Calu3 (cell line): Measurements from ENCODE around the gene GARIN1A. TPM values are rescaled to one million over a fixed set of nuclear protein-coding genes. Genes with fewer than 3 reads are reported as not detected.

Experiments
- BruUV-seq: library from RNA; stranded (reverse); fragments of 400-500 nt; replicated peaks from 2 replicates; lab custom pipeline; 2021; lab: Mats Ljungman, UMichigan
- CTCF ChIA-PET: fragments of 300-600 bp; sonication (Branson Sonifier 250); formaldehyde crosslinking; loops from one replicate; lab custom pipeline; 2022; ENCODE audit warnings: antibody characterized with exemption; lab: Charles Lee
- DNase-seq: peaks from one replicate; pipeline ENCODE4 v3.0.0; 2022
- H3K27ac Mint-ChIP-seq: one replicate; pipeline ENCODE4 v1.8.0; 2022; ENCODE audit warnings: mixed read lengths; ENCODE audit not compliant: unreplicated experiment
- H3K27me3 Mint-ChIP-seq: one replicate; pipeline ENCODE4 v1.8.0; 2022; ENCODE audit warnings: mixed read lengths; ENCODE audit not compliant: unreplicated experiment
- H3K36me3 Mint-ChIP-seq: one replicate; pipeline ENCODE4 v1.8.0; 2022; ENCODE audit warnings: mild to moderate bottlenecking, moderate library complexity, mixed read lengths; ENCODE audit not compliant: insufficient read depth, unreplicated experiment
- H3K4me1 Mint-ChIP-seq: one replicate; pipeline ENCODE4 v1.8.0; 2022; ENCODE audit warnings: mild to moderate bottlenecking, low read depth, mixed read lengths; ENCODE audit not compliant: unreplicated experiment
- H3K4me3 Mint-ChIP-seq: one replicate; pipeline ENCODE4 v1.8.0; 2022; ENCODE audit warnings: mild to moderate bottlenecking, low read depth, moderate library complexity, mixed read lengths; ENCODE audit not compliant: unreplicated experiment
- H3K9me3 Mint-ChIP-seq: one replicate; pipeline ENCODE4 v1.8.0; 2022; ENCODE audit warnings: low read depth, mixed read lengths; ENCODE audit not compliant: unreplicated experiment
- CTCF ChIP-seq: fragments of 200-600 bp; IDR thresholded peaks from one replicate; pipeline ENCODE4 v1.8.0; 2022; ENCODE audit warnings: antibody characterized with exemption; ENCODE audit not compliant: unreplicated experiment
- intact Hi-C: fragments of 100-400 bp; cut with micrococcal nuclease; formaldehyde crosslinking; loops from one replicate; pipeline ENCODE4 v1.10.0; 2022; ENCODE audit not compliant: unreplicated experiment
- total RNA-seq: library from RNA; stranded (reverse); gene quantifications from 2 replicates; pipeline ENCODE4 v1.2.3, GENCODE V29; 2022

Gene GARIN1A
- total RNA-seq, 1 experiment from 2014 or later, result 7.3 TPM

GRCh38 chr7:128713794-128714193, 41.7 kb downstream of the GARIN1A start:
- Mint-ChIP-seq H3K27me3 (peaks cover 22% of the 10 kb centered on the region), H3K9me3 (peaks cover 2% of the 10 kb centered on the region), H3K36me3 (no peaks in the 10 kb centered on the region), H3K4me1 (no peaks in the 10 kb centered on the region), H3K4me3 (no peak overlapping the region), H3K27ac (no peak overlapping the region)
- CTCF ChIA-PET, result interaction anchor here (0.6 kb wide), 1 partner anchor 339 kb away, joined by 4 read pairs; no protein-coding TSS in a partner anchor
- no peak for TF ChIP-seq CTCF
- DNase-seq, result no peak
- BruUV-seq, result no TSS peak
- intact Hi-C loops, result no loop called here

GRCh38 chr7:128714701-128715495, 42.8 kb downstream of the GARIN1A start:
- CTCF ChIA-PET, result no interaction called here
- peaks cover 2% of the 10 kb centered on the region for H3K9me3 Mint-ChIP-seq

GRCh38 chr7:128718967-128719642, 47.0 kb downstream of the GARIN1A start:
- DNase-seq, result no peak
- BruUV-seq, result no TSS peak
- peaks cover 26% of the 10 kb centered on the region for H3K27me3 Mint-ChIP-seq
- TF ChIP-seq CTCF, result no peak
- no peak overlapping the region for H3K4me3 Mint-ChIP-seq
- CTCF ChIA-PET, result interaction anchor here (0.7 kb wide), 3 partner anchors 16 to 1501 kb away, joined by 7 to 11 read pairs (median 9); no protein-coding TSS in a partner anchor
- H3K9me3 Mint-ChIP-seq, result no peaks in the 10 kb centered on the region
- no peaks in the 10 kb centered on the region for H3K4me1 Mint-ChIP-seq
- H3K27ac Mint-ChIP-seq, result no peak overlapping the region
- intact Hi-C loops, result no loop called here
- H3K36me3 Mint-ChIP-seq, result no peaks in the 10 kb centered on the region

More at GRCh38 chr7:128714701-128715495, 42.8 kb downstream of the GARIN1A start:
- H3K27me3 Mint-ChIP-seq, result peaks cover 22% of the 10 kb centered on the region
- intact Hi-C loops, result no loop called here
- no peak for DNase-seq
- H3K36me3 Mint-ChIP-seq, result no peaks in the 10 kb centered on the region
- no peak for TF ChIP-seq CTCF
- no peaks in the 10 kb centered on the region for H3K4me1 Mint-ChIP-seq
- BruUV-seq, result no TSS peak
- no peak overlapping the region for H3K4me3 Mint-ChIP-seq
- no peak overlapping the region for H3K27ac Mint-ChIP-seq

GRCh38 chr7:128721376-128721775, 49.3 kb downstream of the GARIN1A start:
- DNase-seq, result no peak
- no peaks in the 10 kb centered on the region for H3K9me3 Mint-ChIP-seq
- no TSS peak for BruUV-seq
- TF ChIP-seq CTCF, result no peak
- CTCF ChIA-PET, result no interaction called here
- H3K27ac Mint-ChIP-seq, result no peak overlapping the region
- H3K4me3 Mint-ChIP-seq, result no peak overlapping the region
- intact Hi-C loops, result no loop called here
- peaks cover 36% of the 10 kb centered on the region for H3K27me3 Mint-ChIP-seq
- H3K36me3 Mint-ChIP-seq, result no peaks in the 10 kb centered on the region
- H3K4me1 Mint-ChIP-seq, result no peaks in the 10 kb centered on the region

Other genes with a start within 250 kb of the GARIN1A start
- gene HILPDA, start 216.4 kb upstream of the GARIN1A start, total RNA-seq, result 14.5 and 17.4 TPM in 2 replicates
- 29.7 and 30.0 TPM in 2 replicates for gene METTL2B, start 195.5 kb upstream of the GARIN1A start, total RNA-seq
- 115 and 154 TPM in 2 replicates for gene CALU, start 67.1 kb downstream of the GARIN1A start, total RNA-seq
- gene OPN1SW, start 103.5 kb downstream of the GARIN1A start, total RNA-seq, result not detected in 2 replicates
- 2.2 and 5.9 TPM in 2 replicates for gene CCDC136, start 119.7 kb downstream of the GARIN1A start, total RNA-seq
- 0.42 and 0.98 TPM in 2 replicates for gene FLNC, start 158.1 kb downstream of the GARIN1A start, total RNA-seq
- 104 and 123 TPM in 2 replicates for gene ATP6V1F, start 190.6 kb downstream of the GARIN1A start, total RNA-seq
- 6.8 and 10.6 TPM in 2 replicates for gene KCP, start 238.4 kb downstream of the GARIN1A start, total RNA-seq